ENCODE measurements around the gene ADGRF3.

- TF ChIP-seq CTCF (IDR thresholded peaks at IDR 0.05; ENCODE audit: insufficient read depth, low read length), result no peak
- TF ChIP-seq SPI1 (IDR thresholded peaks at IDR 0.05; ENCODE audit: borderline replicate concordance, low read depth), result no peak
- no peak for TF ChIP-seq POLR2AphosphoS5 (IDR thresholded peaks at IDR 0.05; ENCODE audit: low read depth)
Observed at GRCh38 chr2:26384183-26384582, 37.6 kb upstream of the ADGRF3 start.

Data from HL-60 (cell line).